HEK293T (cell line): ENCODE measurements around the gene KLHL6.

Experiments used
- BHLHE40 ChIP-seq: fragments of 450-650 bp; IDR thresholded peaks from 2 replicates; pipeline ENCODE4 v1.6.1; 2016; ENCODE audit warnings: mild to moderate bottlenecking, moderate library complexity, borderline replicate concordance
- CTBP1 ChIP-seq: fragments of 450-650 bp; IDR thresholded peaks from 2 replicates; pipeline ENCODE4 v1.6.1; 2016; ENCODE audit warnings: borderline replicate concordance
- FOXA1 ChIP-seq: fragments of 450-650 bp; IDR thresholded peaks from 2 replicates; pipeline ENCODE4 v1.6.1; 2016; ENCODE audit warnings: mild to moderate bottlenecking
- FOXK2 ChIP-seq: fragments of 450-650 bp; IDR thresholded peaks from 2 replicates; pipeline ENCODE4 v1.6.1; 2016; ENCODE audit warnings: mild to moderate bottlenecking
- FOXM1 ChIP-seq: fragments of 450-650 bp; IDR thresholded peaks from 2 replicates; pipeline ENCODE4 v1.6.1; 2017; ENCODE audit warnings: mild to moderate bottlenecking, borderline replicate concordance
- HDGF ChIP-seq: fragments of 450-650 bp; IDR thresholded peaks from 2 replicates; pipeline ENCODE4 v1.6.1; 2017; ENCODE audit warnings: antibody characterized with exemption, borderline replicate concordance
- L3MBTL2 ChIP-seq: fragments of 450-650 bp; conservative IDR thresholded peaks from 2 replicates; pipeline ENCODE4 v1.6.1; 2016; ENCODE audit warnings: mild to moderate bottlenecking
- LEF1 ChIP-seq: fragments of 450-650 bp; IDR thresholded peaks from 2 replicates; pipeline ENCODE4 v1.6.1; 2017; ENCODE audit warnings: mild to moderate bottlenecking, borderline replicate concordance
- NFRKB ChIP-seq: fragments of 450-650 bp; IDR thresholded peaks from 2 replicates; pipeline ENCODE4 v1.6.1; 2016; ENCODE audit warnings: mild to moderate bottlenecking, moderate library complexity
- PKNOX1 ChIP-seq: fragments of 450-650 bp; IDR thresholded peaks from 2 replicates; pipeline ENCODE4 v1.6.1; 2016
- SP1 ChIP-seq: fragments of 450-650 bp; IDR thresholded peaks from 2 replicates; pipeline ENCODE4 v1.6.1; 2017
- SUZ12 ChIP-seq: fragments of 450-650 bp; IDR thresholded peaks from 2 replicates; pipeline ENCODE4 v1.6.1; 2016; ENCODE audit warnings: mild to moderate bottlenecking
- TARDBP ChIP-seq: fragments of 450-650 bp; IDR thresholded peaks from 2 replicates; pipeline ENCODE4 v1.6.1; 2016
- ZNF384 ChIP-seq: fragments of 450-650 bp; IDR thresholded peaks from 2 replicates; pipeline ENCODE4 v1.6.1; 2016

- TF ChIP-seq TARDBP (no peak), SUZ12 (no peak), FOXM1 (no peak), SP1 (no peak), L3MBTL2 (no peak), LEF1 (no peak), ZNF384 (no peak), CTBP1 (no peak), NFRKB (no peak), HDGF (no peak), BHLHE40 (no peak), FOXK2 (no peak), PKNOX1 (no peak), FOXA1 (no peak)
These were observed 39.3 kb downstream of the KLHL6 start for GRCh38 chr3:183515968-183516851.
